GM11168 (cell line): ENCODE results near the gene APLF.

ENCODE experiments used
- in situ Hi-C: fragments of 300-500 bp; cut with MboI; formaldehyde crosslinking; loops from one replicate; pipeline ENCODE4 v1.12.0; 2022; ENCODE audit warnings: low sequenced_read_pairs; ENCODE audit not compliant: unreplicated experiment

APLF gene

GRCh38 chr2:68612765-68613519 lies 145.6 kb downstream of the APLF start:
- in situ Hi-C loops, result no loop called here

GRCh38 chr2:68620772-68621171 lies 153.4 kb downstream of the APLF start:
- in situ Hi-C loops, result no loop called here

- in situ Hi-C loops, result no loop called here
These were observed 156.4 kb downstream of the APLF start for GRCh38 chr2:68623820-68624219.

GRCh38 chr2:68627615-68628014 lies 160.2 kb downstream of the APLF start:
- in situ Hi-C loops, result no loop called here
